Testis (tissue), 2 donors: ENCODE data around the gene PSMB7.

Experiments used
- POLR2A ChIP-seq: fragments of 450-650 bp; IDR thresholded peaks from one replicate; pipeline ENCODE4 v1.6.1; 2017; ENCODE audit warnings: antibody characterized with exemption, mild to moderate bottlenecking, moderate library complexity
- TF ChIP-seq, protein P1 (sequence below), 3 experiments: fragments of 450-650 bp in 2 of 3; fragments of 200-600 bp in 1 of 3; sonication (generic) in 1 of 3; IDR thresholded peaks; one replicate each; pipeline ENCODE4 v1.5.1; 2016 to 2019; ENCODE audit warnings: antibody characterized with exemption in 3 of 3, mild to moderate bottlenecking in 2 of 3, moderate library complexity in 1 of 3

DNA sequence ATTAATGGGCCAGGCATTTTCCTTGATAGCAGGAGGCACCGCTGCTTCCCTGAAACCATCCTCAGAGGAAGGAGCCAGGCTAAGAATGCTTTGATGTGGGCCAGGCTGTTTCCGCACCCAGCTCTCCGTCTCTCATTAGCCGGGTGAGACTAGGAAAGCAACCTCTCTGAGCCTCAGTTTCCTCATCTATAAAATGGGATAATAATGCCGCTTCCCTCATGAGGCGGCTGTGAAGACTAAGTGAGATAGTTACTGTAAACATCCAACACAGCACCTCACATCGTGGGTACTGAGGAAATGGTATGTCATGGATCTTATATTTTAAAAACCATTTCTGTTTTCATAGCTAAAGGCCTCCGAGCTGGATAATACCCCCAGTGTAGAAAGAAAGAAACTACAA lies 111.0 kb downstream of the PSMB7 start:
- TF ChIP-seq, protein P1, sequence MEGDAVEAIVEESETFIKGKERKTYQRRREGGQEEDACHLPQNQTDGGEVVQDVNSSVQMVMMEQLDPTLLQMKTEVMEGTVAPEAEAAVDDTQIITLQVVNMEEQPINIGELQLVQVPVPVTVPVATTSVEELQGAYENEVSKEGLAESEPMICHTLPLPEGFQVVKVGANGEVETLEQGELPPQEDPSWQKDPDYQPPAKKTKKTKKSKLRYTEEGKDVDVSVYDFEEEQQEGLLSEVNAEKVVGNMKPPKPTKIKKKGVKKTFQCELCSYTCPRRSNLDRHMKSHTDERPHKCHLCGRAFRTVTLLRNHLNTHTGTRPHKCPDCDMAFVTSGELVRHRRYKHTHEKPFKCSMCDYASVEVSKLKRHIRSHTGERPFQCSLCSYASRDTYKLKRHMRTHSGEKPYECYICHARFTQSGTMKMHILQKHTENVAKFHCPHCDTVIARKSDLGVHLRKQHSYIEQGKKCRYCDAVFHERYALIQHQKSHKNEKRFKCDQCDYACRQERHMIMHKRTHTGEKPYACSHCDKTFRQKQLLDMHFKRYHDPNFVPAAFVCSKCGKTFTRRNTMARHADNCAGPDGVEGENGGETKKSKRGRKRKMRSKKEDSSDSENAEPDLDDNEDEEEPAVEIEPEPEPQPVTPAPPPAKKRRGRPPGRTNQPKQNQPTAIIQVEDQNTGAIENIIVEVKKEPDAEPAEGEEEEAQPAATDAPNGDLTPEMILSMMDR (IDR thresholded peaks at IDR 0.05), result no peak
- no peak for TF ChIP-seq POLR2A
